AG08396 (cell line): ENCODE results near the gene CFAP65.

Source experiments
- DNase-seq: peaks from one replicate; pipeline ENCODE4 v3.0.0; 2012; ENCODE audit warnings: low spot score, mixed read lengths

CFAP65 gene

DNA sequence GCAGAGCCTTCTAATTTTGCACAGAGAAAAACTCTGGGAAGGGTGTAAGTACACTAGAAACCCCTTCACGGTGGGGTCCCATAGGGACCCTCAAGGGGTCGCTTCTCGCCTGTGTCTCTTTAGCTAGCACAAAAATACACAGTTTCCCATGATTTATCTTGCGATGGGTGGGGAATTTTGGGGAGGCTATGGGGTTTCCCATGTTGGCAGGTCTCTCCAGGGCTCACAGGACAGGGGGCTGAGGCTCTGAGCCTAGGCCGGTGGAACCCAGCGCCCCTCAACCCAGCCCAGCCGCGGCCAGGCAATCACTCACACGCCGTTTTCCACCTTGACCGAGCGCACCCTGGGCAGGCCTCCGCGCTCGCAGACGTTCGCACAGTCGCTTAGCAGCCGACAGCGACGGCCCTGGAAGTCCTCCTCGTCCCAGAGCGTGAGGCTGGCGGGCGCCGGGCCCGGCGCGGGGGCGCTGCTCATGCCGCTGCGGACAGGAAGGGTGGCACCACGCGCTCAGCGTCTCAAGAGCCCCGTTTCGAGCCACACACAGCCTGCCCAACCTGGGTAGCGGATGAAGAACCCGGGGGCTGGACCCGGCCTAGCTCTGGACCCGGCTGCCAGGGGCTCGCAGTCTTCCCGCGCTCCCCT is 48.5 kb downstream of the CFAP65 start:
- no peak for DNase-seq

DNA sequence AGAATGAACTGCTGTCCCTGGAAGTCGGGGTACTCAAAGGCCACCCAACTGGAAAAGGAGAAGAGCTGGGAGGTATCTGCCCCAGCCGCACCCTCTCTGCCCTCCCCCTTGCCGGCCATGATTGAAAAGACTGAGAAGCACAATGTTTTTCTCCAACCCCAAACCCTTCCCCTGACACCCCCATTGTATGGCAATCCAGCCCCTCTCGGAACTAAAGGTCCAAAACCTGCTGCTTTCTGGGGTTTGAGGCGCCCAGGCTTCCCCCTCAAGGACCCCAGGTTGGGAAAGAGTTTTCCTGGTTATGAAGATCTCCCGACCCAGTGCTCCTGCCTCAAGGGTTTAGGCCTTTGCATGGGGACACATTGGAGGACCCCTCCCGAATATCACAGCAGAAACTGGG is 49.1 kb downstream of the CFAP65 start:
- DNase-seq: no peak

DNA sequence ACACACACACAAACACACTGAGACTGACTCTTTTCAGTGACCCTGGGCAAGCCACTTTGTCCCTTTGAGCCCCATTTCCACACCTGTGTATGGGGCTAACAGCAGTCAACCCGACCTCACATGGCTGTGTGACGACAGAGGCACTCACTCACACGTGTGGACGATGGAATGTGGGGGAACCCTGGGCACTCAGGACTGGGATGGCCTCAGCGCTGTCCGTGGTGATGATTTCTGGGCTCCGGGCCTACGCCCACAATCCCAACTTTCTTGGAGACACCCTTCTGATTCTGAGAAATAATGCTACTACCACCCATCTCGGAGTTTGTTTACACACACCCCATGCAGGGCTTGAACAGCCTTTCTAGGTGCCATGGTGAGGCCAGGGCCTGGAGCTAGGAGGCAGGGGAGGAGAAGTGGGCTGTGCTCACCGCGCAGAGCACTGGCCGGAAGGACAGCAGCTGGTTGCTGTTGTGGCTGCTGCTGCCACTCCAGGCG is 49.6 kb downstream of the CFAP65 start:
- DNase-seq: peak; percentile 79

DNA sequence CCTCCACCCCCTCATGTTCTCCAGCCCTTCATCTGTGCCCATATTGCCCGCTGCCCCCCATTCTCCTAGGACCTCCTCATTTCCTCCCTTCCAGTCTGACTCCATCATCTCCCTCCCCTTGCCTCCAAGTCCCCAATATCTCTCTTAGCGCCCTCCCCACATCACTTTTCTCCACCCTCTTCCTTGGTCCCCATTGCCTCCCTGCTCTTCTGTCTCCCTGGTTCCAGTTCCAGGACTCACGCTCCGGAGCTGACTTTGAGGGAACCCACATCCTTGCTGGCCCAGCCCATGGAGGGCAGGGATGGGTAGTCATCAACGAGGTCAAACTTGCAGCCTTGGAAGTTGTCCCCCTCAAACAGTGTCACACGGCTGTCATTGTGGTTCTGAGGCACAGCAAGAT is 50.7 kb downstream of the CFAP65 start:
- DNase-seq: no peak

DNA sequence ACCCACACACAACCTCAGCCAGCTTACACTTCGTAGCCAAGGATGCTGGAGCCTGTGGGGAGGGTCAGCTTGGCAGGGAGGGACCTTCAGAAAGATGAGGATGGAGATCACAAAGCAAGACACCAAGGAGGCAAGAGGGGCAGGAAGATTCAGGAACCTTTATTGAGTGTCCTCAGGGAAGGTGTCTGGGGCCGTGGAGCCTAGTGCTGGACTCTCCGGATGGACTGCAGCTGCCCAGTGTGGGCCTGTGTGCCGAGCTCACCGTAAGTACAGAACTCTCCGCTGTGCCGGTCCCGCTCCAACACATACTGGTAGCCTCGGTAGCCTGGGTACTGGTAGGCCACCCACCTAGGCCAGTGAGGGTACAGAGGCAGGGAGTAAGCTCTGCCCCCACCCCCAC is 51.3 kb downstream of the CFAP65 start:
- DNase-seq: no peak

DNA sequence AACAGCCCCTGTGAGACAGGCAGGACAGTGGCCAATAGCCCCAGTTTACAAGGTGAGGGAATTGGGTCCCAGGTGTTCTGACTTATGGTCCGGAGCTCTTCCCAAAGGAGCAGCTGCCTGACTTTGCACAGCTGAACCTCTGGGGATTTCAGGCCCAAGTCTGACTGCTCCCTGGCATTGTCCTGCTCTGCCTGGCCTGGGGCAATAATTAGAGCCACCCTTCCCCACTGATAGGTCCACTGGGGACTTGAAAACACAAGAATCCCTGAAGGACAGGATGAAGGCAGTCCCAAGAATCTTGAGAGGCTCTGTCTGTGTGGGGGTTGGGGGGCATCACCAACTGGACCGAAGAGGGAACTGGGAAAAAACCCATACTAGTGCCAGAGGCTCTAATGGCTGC is 52.7 kb downstream of the CFAP65 start:
- no peak for DNase-seq

DNA sequence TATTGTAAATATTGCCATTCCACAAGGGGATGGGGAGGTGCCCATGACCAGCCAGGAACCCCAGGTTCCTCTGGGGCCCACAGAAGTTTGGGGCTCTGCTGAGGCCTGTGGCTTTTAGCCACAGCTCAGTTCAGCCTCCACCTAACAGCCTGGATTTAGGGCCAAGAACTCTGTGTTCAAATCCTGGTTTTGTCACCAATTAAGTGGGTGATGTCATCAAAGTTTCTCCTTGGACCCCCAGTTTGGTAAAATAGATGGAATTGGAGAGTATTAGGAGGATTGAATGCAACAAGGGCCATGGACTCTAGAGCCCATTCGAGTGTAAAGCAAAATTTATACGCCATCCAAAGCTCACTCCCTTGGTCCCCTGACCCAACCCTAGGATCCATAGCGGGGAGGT is 53.2 kb downstream of the CFAP65 start:
- no peak for DNase-seq

DNA sequence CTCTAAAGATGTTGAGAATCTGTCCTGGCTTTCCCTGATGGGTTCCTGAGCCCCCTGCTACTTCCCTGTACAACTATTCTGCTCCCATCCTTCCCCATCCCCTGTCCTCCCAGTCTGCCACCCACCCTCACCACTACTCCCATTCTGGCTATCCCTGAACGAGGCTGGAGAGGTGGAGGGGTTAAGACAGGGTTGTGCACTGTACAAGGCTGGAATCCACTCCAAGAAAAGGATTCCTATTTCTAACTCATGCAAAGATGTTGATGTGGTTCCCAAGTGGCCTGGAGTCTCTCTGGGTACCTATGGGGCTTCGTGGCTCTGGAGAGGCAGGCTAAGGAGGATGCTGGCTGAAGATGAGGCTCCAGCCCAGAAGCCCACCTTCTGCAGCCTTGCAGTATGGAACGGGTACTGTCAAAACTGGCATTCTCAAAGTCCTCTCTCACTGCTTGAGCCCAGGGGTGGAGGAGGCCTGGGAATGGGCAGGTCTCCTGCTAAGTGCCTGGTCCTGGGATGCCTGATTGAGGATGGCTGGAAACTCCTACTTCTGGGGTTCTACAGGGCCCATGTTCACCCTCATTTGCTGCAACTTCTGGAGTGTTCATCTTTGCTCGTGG is 55.1 kb downstream of the CFAP65 start:
- DNase-seq: no peak

DNA sequence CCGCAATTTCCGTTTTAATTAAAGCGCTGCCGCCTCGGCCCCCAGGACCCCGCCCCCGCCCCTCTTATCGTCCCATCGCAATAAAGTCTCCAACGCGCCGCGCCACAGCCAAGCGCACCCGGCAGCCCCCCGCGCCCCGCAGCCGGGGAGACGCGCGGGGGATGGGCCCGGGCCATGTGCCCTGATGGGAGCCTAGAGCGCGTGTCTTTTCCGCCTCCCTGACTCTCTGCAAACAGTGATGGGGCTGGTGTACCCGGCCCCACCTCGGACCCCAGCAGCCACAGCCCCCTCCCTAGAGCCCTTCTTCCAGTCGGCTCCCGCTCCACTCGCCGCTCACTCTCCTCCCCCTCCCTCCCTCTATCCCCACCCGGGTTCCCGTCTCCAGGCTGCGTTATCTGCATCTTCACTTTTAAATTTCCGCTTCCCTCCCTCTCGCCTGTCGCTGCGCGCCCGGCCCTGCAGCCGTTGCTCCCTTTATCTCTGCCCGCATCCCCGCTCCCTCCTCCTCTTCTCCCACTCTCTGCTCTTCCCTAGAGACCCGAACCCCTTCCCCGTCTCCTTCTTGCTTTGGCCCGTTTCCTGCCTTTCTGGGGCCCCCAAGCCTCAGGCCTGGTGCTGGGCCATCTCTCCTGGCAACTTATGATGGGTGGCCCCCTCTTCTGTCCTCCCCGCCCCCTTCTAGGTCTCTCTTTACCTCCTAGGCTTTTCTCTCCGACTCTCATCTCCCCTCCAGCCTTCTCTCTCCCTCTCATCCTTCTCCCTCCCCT is 55.8 kb downstream of the CFAP65 start:
- no peak for DNase-seq

DNA sequence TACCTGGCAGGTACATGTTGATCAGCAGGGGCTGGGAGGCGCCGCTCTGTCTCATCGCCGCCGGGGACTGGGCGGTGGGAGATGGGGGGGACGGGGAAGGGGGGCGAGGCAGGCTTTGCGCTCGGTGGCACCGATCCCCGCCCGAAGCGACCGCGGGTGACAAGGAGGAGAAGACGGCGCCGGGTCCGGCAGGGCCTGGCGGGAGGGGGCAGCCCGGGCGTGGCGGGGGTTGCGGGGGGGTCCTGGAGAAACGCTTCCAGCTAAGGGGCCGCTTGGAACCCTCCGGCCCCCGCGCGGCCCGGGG is 56.3 kb downstream of the CFAP65 start, which contains the start of gene FEV:
Gene FEV (minus strand): TSS at position 164 of the 304 bp plus-strand sequence. CDS start 109 bp downstream, at position 55.
- DNase-seq: no peak

DNA sequence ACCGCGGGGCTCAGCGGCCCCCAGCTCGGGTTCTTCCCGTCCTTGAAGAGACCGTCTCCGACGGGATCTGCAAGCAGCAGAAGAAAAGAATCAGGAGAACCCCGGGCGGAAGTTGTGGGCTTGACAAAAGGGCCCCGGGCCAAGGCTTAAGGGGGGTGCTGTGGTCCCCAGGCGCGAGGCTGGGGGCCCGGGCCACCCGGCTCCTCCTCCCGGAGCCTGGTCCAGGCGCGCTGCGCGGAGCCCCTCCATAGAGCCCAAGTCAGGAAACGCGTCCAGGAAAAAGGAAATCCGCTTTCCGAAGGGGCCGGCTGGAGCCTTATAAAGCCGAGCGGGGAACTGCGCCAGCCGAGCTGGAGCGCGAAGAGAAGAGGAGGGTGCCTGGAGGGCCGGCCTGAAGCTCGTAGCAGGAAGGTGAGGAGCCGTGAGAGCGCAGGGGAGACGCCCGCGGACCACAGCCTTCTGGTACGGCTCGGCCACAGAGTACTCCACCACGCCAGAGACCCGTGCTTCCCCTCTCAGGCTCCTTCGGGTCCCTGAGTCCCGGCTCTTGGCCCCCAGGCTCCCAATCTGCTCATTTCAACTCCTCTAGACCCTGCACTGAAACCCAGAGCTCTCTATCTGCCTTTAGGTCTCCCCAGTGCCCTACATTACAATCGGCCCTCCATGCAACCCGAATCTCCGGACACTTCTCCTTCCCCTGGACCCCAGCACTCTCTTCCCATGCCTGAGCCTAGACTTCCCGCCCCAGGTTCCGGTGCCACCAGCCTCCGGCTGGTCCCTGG is 56.9 kb downstream of the CFAP65 start:
- DNase-seq: no peak

DNA sequence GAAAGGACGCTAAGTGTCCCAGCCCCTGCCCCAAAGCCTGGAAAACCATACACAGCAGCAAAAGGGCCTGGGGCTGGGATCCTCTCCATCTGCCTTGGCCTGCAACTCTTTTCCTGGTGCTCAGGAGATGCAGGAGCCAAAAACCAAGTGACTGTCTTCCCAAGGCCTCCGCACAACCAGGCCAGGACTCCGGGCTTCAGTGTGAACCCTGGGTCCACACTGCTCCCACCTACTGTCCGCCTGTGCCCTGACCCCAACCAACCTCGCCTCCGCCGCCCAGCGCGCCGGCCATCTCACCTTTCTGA is 57.4 kb downstream of the CFAP65 start:
- no peak for DNase-seq

DNA sequence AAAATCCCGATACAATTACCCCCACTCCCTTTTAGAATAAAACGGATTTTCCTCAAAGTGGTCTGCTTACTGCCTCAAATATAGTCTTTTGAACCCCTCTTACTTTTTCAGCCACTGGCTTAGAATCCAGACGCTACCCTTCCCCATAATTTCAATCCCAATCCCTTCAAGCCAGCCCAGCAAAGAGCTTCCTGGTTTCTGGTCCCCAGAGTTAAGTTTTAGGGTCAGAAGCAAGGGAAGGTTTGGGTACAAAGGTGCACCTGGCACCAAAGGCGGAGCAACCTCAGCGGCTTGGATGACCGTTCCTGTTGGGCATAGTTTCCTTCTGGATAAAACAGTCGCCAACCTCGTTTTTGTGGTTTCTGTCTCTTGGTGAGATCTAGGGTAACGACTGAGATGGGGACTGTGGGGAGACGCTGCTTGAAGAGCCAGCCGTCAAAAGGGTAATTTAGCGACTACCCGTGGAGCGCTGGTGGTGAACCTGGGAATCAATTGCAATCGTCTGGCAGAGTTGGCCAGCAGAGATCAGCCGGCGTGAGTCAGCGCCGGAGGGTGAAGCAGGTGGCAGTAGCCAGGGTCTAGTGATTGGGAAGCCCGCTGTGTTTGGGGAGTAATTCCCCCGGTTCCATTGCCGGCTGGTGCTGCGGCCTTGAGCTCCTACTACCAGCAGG is 57.9 kb downstream of the CFAP65 start:
- DNase-seq: no peak

DNA sequence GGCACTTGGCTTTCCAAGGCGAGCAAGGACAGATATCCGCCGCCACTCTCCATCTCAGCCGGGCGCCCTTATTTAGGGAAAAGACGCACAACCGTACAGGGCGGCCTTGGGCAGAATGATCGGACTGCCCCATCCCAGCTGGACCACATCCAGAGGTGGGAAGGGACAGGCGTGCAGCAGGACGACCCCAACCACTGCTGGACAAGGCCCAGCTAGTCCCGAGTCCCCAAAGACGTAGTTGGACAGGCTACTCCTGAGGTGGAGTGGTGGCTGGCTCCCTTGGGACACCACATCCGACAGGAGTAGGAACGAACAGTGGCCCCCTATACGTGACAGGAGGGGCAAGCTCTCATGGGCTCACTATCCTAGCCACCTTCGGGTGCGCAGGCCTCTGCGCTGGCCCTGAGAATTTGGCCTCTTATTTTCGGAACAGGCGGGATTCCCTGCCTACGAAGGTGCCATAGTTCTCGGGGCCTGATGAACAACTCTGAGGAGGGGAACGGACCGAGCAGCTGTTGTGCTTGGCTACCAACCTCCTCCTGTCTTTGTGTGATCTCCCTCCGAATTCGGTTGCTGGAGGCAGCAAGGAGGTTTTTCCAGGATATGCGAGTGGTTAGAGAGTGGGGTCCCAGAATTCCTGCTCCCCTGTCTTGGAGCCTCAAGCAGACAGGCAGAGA is 58.6 kb downstream of the CFAP65 start:
- no peak for DNase-seq

DNA sequence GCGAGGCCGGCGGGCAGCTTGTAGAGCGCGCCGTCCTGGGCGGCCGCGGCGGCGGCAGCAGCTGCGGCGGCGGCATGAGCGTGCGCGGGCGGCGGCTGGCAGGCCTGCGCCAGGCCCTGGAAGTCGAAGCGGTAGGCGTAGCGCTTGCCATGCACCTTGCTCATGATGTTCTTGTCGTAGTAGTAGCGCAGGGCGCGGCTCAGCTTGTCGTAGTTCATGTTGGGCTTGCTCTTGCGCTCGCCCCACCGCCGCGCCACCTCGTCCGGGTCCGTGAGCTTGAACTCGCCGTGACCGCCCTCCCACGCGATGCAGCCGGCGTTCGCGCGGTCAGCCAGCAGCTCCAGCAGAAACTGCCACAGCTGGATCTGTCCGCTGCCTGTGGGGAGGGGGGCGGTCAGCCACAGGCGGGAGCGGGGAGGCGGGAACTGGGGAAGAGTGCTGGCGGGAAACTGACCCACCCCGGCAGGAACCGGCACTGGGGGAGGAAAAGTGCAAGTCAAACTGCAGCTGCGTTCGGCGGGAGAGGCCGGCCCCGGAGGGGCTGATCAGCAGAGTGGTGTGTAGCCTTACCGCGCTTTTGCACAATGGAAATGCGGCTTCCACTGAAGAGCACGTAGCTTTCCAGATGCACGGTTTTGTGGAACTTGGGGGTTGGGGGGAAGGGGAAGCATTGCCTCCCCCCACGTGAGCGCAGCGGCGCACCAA is 59.3 kb downstream of the CFAP65 start:
- DNase-seq: no peak

DNA sequence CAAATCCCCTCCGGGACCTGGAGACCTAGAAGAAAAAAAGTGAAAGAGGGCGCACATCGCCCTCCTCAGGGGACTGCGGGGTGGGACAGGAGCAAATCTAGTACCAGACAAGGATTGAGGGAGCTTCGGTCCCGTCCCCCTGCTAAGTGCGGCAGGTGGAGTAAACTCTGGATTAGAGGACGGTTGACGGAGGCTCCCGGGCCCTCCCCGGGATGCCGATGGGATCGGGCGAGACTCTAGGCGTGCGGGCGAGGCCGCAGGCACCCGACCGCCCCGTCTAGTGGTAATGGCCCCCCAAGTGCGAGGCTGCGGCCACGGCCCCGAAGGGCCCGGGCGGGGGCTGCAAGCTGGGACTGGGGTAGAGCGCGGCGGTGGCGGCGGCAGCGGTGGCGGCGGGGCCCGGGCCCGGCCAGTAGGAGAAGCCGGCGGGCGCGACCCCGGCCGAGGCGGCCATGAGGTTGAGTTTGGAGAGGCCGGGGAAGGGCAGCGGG is 59.9 kb downstream of the CFAP65 start:
- no peak for DNase-seq

DNA sequence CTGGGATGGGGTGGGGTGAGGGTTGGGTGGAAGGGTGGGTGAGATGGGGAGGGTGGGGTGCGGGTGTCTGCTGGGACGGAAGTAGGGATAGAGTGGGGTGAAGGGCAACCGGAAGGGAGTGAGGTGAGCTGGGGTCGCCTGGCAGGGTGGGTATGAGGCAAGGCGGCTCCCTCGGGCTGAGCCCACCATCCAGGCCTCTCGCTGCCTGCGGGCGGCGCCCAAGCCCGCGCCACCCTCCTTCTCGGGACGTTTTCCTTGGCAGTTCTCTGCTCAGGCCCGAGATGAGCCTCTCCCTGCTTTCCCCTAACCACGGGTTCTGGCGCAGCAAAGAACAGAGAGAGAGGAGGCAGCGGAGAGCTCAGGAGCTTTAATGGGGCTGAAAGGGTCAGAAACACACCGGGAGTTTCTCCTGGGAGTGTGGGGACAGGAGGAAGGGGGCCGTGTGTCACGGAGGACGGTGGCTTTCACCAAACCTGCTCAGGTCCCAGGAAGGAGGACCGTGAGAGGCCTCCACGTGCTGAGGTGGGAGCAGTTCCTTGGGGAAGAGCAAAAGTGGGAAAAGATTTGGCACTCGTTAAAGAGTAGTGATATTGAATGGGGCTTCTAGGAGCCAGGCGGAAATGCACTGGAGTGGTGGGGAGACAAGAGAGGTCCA is 60.5 kb downstream of the CFAP65 start:
- DNase-seq: no peak

DNA sequence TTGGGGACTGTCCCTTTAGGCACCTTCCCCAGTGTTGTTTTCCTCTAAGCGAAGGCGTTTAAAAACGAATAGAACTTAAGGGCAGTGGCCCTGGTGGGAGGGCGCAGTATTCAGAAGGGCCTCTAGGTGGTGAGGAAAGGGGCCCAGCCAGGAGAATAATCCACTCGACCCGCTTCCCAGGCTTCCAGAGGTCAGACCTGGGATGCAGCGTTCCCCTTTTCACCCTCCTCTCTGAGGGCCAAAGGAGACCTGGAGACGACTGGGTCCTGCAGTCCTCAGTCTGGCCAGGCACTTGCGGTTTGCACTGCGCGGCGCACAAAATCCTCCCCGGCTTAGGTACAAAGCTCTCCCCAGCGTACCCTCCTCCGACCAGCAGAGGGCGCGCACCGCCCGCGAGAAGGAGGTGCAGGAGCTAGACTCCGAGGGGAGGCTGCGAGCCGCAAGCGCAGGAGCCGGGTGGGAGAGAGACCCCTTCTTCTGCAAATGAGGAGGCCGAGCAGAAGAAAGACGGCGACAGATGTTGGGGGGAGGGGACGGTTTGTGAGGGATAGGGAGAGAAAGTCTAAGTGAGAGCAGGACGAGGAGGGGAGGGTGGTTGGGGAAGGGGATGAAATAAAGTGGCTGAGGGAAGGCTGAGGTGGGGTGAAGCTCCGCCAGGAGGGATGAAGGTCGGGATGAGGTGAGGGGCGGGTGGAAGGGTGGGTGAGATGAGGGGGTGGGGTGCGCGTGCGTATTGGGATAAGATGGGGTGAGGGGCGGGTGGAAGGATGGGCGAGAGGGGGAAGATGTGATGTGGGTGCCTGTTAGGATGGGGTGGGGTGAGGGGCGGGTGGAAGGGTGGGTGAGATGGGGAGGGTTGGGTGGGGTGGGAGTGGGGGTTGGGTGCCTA is 61.2 kb downstream of the CFAP65 start:
- DNase-seq: peak; percentile 87
